SK-N-SH (cell line): ENCODE measurements around the gene PEX26.
"Not testable (repeated sequence)": the region's sequence is repeated elsewhere in the genome, so short reads cannot be mapped to it uniquely, and the experiment has no call there.

Experiments used
- EP300 ChIP-seq, 2 experiments: IDR thresholded peaks; 2 replicates each; pipeline versions ENCODE4 v1.4.0 to v1.6.1; 2012; ENCODE audit warnings: borderline replicate concordance in 1 of 2, low read depth in 1 of 2, low read length in 1 of 2
- POLR2AphosphoS5 ChIP-seq: IDR thresholded peaks from 2 replicates; pipeline ENCODE4 v1.6.1; 2012; ENCODE audit warnings: low read depth, low read length
- RFX5 ChIP-seq: IDR thresholded peaks from 2 replicates; pipeline ENCODE4 v1.6.1; 2012; ENCODE audit warnings: mild to moderate bottlenecking, improper control_type of control experiment, low read length
- RXRA ChIP-seq: IDR thresholded peaks from 2 replicates; pipeline ENCODE4 v1.4.0; 2012; ENCODE audit warnings: low read depth, mild to moderate bottlenecking, borderline replicate concordance
- SMC3 ChIP-seq: IDR thresholded peaks from 2 replicates; pipeline ENCODE4 v1.6.1; 2012; ENCODE audit warnings: low read depth, low read length, improper control_type of control experiment
- TF ChIP-seq, protein P1 (sequence below): fragments of 200-600 bp; sonication (generic); IDR thresholded peaks from 2 replicates; pipeline ENCODE4 v1.6.1; 2017; ENCODE audit warnings: antibody characterized with exemption, mild to moderate bottlenecking, moderate library complexity
- TF ChIP-seq, protein P2 (sequence below): fragments of 150-350 bp; IDR thresholded peaks from 2 replicates; pipeline ENCODE4 v1.6.1; 2017; ENCODE audit warnings: antibody characterized with exemption, low read length, low read depth, borderline replicate concordance
- TF ChIP-seq, protein P3 (sequence below): IDR thresholded peaks from 2 replicates; pipeline ENCODE4 v1.4.0; 2012; ENCODE audit warnings: low read depth
- TF ChIP-seq, protein P4 (sequence below): IDR thresholded peaks from 2 replicates; pipeline ENCODE4 v1.4.0; 2012; ENCODE audit warnings: low read depth, borderline replicate concordance
- TF ChIP-seq, protein P5 (sequence below): IDR thresholded peaks from 2 replicates; pipeline ENCODE4 v1.6.1; 2012; ENCODE audit warnings: mild to moderate bottlenecking, low read depth, low read length, moderate library complexity

DNA sequence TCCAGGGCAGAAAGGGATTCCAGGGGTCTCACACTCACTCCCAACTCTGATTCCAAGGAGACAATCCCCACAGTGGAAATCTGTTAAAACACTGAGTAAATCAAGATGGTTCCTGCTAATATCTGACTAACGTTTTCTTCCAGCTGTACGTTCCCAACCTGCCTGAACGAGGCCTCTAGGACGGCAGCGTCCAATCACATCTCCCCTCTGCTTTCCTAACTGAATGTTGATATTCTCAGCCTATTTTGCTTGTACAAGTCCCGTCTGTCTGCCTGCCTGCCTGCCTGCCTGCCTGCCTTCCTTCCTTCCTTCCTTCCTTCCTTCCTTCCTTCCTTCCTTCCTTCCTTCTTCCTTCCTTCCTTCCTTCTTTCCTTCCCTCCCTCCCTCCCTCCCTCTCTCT is 14.1 kb upstream of the PEX26 start:
- not testable (repeated sequence) for TF ChIP-seq POLR2AphosphoS5; EP300 (IDR thresholded peaks at IDR 0.05; ENCODE audit: borderline replicate concordance in 1 of 2, low read depth in 1 of 2, low read length in 1 of 2); RFX5; RXRA; SMC3
- TF ChIP-seq, protein P1, sequence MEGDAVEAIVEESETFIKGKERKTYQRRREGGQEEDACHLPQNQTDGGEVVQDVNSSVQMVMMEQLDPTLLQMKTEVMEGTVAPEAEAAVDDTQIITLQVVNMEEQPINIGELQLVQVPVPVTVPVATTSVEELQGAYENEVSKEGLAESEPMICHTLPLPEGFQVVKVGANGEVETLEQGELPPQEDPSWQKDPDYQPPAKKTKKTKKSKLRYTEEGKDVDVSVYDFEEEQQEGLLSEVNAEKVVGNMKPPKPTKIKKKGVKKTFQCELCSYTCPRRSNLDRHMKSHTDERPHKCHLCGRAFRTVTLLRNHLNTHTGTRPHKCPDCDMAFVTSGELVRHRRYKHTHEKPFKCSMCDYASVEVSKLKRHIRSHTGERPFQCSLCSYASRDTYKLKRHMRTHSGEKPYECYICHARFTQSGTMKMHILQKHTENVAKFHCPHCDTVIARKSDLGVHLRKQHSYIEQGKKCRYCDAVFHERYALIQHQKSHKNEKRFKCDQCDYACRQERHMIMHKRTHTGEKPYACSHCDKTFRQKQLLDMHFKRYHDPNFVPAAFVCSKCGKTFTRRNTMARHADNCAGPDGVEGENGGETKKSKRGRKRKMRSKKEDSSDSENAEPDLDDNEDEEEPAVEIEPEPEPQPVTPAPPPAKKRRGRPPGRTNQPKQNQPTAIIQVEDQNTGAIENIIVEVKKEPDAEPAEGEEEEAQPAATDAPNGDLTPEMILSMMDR, result not testable (repeated sequence)
- TF ChIP-seq, protein P2, sequence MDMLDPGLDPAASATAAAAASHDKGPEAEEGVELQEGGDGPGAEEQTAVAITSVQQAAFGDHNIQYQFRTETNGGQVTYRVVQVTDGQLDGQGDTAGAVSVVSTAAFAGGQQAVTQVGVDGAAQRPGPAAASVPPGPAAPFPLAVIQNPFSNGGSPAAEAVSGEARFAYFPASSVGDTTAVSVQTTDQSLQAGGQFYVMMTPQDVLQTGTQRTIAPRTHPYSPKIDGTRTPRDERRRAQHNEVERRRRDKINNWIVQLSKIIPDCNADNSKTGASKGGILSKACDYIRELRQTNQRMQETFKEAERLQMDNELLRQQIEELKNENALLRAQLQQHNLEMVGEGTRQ, result not testable (repeated sequence)
- TF ChIP-seq, protein P3, sequence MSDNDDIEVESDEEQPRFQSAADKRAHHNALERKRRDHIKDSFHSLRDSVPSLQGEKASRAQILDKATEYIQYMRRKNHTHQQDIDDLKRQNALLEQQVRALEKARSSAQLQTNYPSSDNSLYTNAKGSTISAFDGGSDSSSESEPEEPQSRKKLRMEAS, result not testable (repeated sequence)
- TF ChIP-seq, protein P4, sequence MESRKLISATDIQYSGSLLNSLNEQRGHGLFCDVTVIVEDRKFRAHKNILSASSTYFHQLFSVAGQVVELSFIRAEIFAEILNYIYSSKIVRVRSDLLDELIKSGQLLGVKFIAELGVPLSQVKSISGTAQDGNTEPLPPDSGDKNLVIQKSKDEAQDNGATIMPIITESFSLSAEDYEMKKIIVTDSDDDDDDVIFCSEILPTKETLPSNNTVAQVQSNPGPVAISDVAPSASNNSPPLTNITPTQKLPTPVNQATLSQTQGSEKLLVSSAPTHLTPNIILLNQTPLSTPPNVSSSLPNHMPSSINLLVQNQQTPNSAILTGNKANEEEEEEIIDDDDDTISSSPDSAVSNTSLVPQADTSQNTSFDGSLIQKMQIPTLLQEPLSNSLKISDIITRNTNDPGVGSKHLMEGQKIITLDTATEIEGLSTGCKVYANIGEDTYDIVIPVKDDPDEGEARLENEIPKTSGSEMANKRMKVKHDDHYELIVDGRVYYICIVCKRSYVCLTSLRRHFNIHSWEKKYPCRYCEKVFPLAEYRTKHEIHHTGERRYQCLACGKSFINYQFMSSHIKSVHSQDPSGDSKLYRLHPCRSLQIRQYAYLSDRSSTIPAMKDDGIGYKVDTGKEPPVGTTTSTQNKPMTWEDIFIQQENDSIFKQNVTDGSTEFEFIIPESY, result not testable (repeated sequence)
- TF ChIP-seq, protein P5, sequence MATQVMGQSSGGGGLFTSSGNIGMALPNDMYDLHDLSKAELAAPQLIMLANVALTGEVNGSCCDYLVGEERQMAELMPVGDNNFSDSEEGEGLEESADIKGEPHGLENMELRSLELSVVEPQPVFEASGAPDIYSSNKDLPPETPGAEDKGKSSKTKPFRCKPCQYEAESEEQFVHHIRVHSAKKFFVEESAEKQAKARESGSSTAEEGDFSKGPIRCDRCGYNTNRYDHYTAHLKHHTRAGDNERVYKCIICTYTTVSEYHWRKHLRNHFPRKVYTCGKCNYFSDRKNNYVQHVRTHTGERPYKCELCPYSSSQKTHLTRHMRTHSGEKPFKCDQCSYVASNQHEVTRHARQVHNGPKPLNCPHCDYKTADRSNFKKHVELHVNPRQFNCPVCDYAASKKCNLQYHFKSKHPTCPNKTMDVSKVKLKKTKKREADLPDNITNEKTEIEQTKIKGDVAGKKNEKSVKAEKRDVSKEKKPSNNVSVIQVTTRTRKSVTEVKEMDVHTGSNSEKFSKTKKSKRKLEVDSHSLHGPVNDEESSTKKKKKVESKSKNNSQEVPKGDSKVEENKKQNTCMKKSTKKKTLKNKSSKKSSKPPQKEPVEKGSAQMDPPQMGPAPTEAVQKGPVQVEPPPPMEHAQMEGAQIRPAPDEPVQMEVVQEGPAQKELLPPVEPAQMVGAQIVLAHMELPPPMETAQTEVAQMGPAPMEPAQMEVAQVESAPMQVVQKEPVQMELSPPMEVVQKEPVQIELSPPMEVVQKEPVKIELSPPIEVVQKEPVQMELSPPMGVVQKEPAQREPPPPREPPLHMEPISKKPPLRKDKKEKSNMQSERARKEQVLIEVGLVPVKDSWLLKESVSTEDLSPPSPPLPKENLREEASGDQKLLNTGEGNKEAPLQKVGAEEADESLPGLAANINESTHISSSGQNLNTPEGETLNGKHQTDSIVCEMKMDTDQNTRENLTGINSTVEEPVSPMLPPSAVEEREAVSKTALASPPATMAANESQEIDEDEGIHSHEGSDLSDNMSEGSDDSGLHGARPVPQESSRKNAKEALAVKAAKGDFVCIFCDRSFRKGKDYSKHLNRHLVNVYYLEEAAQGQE, result not testable (repeated sequence)
